ENCODE results near the gene AHI1.
A peak's percentile ranks its signal among the peaks of the same experiment; 100 is the strongest.

Gene AHI1

DNA sequence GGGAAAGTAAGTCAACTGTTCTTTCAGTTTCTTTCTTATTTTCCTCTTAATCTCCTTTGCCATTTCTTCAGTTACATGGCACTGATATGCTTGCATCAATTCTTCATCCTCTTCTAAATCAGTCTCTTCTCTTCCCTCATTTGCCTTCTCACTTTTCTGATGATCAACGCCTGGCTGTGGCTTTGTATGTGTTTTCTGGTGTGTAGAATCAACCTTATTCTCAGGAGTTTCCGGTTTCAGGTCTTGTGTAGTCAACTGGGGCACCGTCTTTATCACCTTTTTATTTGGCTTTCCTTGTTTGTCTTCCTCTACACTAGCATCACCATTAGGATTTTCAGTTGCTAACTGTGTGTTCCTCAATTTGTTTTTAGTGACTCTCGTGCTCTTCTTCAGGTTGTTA, 31.6 kb downstream of the AHI1 start:
- DNase-seq (ENCODE audit: low read depth), result no peak
- H3K4me3 ChIP-seq (ENCODE audit: low read depth, low read length), result no peak overlapping the region

DNA sequence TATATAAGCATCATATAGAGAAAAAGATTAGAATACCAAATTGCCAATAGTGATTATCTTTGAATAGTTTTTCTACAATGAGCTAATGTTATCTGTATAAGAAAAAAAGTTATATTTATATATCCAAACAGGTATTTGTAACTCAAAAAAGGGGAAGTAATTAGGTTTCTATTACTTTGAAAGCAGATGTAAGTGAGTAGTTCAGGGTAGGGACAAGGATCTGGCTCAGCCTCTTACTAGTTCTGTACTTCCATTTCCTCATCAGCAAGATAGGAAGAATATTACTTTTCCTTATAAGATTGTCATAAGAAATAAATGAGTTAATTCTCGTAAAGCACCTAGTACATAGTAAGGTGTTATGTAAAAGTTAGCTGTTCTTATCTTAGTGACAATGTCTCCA, 32.2 kb downstream of the AHI1 start:
- H3K4me3 ChIP-seq (ENCODE audit: low read depth, low read length), result no peak overlapping the region
- DNase-seq (ENCODE audit: low read depth), result no peak

DNA sequence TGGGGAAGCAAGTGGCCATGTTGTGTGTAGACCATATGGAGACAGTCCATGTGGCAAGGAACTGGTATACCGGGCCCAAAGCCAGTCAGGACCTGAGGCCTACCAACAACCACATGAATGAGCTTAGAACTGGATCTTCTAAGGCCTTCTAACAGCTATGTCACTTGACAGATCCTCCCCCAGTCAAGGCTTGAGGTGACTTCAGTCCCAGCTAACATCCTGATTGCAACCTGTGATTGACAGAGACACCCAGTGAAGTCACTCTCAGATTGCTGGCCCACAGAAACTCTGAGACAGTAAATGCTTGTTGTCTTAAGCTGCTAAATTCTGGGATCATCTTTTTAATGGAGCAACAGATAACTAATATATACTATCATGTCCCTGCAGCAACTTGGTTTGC, 32.9 kb downstream of the AHI1 start:
- H3K4me3 ChIP-seq (ENCODE audit: low read depth, low read length), result no peak overlapping the region
- DNase-seq (ENCODE audit: low read depth), result no peak

DNA sequence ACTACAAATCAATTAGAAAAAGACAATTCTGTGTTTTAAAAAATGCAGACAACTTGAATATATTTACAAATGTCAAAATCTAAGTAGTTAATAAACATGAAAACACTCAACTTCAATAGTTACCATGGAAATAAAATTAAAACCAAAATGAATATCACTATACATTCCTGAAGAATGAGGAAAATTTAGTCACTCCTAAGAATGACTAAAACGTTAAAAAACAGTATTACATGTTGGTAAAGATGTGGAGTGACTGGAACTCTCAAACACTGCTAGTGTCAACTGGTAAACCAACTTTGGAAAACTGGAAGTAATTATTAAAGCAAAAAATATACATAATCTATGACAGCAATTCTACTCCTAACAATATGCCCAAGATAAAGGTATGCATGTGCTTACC, 36.3 kb downstream of the AHI1 start:
- no peak for DNase-seq (ENCODE audit: low read depth)
- H3K4me3 ChIP-seq (ENCODE audit: low read depth, low read length), result no peak overlapping the region

DNA sequence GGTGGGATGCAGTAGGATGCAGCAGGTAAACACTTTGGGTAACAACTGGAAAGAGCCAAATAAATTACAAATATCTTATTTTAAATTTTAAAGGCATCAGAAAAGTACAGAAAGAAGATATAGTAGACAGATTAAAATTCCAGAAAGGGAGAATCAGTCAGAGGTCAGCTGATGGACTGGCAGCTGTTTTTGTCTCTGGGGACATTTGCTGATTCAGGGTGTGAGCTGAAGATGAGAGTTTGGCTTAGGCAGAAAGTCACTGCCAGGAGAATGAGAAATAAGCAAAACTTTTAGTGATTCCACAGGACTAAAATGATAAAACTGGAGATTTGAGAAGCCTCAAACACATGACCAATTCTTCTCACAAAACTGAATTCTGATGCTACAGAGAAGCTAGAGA, 39.5 kb downstream of the AHI1 start:
- no peak overlapping the region for H3K4me3 ChIP-seq (ENCODE audit: low read depth, low read length)

DNA sequence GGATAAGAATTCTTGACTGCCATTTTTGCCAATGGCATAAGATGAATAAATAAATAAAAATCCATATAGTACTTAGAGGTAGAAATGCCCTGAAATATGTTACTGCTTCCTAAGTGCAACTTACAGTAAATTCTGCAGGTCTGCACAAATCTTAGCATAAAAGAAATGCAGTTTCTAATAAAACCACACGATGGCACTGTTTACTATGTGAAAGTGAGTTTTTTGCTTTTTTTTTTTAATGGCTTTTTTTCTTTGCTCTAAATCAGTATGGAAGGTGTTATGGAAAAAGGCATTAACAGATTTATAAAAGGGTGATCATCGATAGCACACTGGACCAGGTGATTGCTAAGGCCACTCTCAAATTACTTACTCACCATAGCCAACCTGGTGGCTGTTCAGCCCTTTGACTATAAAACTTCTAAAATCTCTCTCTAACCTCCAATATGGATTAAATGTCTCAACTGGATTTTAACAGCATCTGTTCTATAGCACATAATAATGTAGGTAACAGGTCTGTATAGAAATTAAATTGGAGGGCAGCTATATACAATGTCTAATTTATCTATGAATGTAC, 45.8 kb downstream of the AHI1 start:
- no peak overlapping the region for H3K4me3 ChIP-seq (ENCODE audit: low read depth, low read length)
- no peak for DNase-seq (ENCODE audit: low read depth)

More for the DNA sequence above, 39.5 kb downstream of the AHI1 start:
- DNase-seq (ENCODE audit: low read depth), result peak; percentile 41

DNA sequence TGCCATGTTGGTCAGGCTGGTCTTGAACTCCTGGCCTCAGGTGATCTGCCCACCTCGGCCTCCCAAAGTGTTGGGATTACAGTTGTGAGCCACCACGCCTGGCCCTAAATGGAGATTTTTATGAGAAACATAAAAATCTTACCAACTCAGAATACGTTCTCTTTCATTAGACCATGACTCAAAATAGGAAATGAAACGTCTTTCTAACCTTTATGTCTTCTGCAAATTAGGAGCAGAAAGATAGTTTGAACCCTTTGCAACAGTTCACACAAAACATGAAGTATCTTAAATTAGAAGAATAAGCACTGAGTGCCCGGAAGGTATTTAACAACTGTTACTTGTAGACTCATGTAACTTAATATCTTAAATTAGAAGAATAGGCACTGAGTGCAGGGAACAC, 48.3 kb downstream of the AHI1 start:
- no peak for DNase-seq (ENCODE audit: low read depth)
- H3K4me3 ChIP-seq (ENCODE audit: low read depth, low read length), result no peak overlapping the region

DNA sequence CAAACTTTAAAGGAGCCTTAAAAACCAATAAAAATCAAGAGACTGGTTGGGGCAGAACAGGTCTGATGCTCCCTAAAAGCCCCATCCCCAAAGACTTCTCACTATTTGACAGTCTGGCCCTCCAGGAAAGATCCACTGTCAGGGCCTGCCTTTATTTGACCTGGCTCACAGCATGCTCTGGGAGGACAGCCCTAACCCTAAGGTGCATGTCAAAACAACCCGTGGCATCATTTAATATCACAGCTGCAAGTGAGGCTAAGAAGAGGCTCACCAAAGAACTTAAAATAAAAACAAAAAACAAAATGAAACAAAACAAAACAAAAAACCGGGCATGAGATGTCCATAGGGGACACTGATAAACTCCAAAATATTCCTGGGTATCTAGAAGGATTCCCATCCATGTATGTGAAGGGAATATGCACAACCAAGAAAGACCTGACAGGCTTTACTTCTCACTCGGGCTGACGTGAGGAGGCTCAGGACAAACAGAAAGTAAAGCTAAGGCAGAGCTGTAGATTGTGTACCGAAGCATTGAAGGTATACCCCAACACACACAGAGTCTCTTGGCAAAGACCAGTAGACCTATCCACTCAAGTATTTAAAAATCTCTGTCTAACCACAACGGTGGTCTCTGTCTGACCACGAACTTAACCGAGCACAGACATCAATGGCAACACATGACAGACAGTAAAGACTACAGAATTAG, 57.3 kb downstream of the AHI1 start:
- no peak overlapping the region for H3K4me3 ChIP-seq (ENCODE audit: low read depth, low read length)
- no peak for DNase-seq (ENCODE audit: low read depth)

DNA sequence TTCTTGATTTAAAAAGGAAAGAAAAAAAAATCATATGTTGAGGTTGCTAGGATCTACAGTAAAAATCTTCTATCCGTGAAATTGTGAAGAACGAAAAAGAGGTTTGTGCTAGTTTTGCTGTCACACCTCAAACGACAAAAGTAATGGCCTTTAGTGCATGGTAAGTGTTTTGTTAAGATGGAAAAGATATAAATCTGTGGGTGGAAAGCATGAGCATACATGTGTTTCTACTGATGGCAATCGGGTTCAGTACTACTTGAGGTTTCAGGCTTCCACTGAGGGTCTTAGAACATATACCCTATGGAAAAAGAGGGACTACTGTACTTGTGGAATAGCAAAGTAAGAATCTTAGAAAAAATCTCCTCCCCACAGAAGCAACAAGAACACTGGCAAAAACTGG, 58.0 kb downstream of the AHI1 start:
- H3K4me3 ChIP-seq (ENCODE audit: low read depth, low read length), result no peak overlapping the region
- no peak for DNase-seq (ENCODE audit: low read depth)

DNA sequence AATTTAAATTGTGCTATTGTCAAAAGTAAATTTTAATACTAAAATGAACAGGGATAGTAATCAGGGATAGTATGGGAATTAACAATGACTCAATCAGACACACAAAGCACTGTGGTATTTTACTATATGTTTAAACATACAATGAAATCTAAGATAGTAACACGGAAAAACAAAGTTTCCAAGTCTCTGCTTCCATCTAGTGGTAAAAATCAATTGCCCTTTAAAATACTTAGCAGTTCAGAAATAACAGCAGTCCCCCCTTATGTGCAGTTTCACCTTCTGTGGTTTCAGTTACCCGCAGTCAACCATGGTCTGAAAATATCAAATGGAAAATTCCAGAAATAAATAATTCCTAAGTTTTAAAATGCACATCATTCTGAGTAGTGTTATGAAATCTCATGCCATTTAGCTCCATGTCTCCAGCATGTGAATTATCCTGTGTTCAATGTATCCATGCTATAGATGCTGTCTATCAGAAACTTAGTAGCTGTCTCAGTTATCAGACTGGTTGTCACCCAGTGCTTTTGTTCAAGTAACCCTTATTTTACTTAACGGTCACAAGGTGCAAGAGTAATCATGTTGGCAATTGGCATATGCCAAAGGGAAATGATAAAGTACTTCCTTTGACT, 58.5 kb downstream of the AHI1 start:
- no peak overlapping the region for H3K4me3 ChIP-seq (ENCODE audit: low read depth, low read length)
- DNase-seq (ENCODE audit: low read depth), result no peak

DNA sequence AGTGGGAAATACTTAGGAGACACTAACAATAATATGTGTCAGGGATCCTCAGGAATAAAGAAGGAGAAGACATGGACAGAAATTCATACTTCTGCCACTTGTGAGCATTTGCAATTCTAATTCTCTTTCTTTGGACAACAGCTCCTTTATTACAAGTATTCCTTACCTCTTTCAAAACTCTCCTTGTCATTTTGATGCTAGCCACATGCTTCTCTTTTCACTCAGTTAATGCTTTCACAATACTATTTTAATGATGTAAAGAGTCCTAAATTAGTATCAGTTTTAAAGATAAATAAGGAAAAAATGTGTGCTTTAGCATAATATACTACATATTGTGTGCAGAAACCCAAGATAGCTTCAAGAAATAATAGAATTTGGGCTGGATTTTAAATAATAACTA, 62.5 kb downstream of the AHI1 start:
- H3K4me3 ChIP-seq (ENCODE audit: low read depth, low read length), result no peak overlapping the region
- no peak for DNase-seq (ENCODE audit: low read depth)

DNA sequence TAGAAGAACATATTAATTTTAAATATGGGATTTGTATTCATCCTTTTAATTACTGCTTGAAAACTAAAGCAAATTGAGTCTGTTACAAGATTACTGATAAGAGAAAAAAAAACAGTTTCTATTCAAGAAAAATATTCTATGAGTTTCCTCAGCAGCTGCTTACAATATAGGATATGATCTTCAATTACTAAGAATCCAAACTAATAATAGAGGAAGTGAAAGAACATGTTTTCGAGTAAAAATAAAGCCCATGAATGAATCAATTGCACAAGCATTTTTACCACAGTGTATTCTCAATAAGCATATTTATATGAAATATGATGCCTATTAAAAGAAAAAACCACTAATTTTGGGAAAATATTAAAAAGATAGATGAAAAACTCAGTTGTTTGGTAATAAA, 63.4 kb downstream of the AHI1 start:
- no peak overlapping the region for H3K4me3 ChIP-seq (ENCODE audit: low read depth, low read length)
- DNase-seq (ENCODE audit: low read depth), result no peak

DNA sequence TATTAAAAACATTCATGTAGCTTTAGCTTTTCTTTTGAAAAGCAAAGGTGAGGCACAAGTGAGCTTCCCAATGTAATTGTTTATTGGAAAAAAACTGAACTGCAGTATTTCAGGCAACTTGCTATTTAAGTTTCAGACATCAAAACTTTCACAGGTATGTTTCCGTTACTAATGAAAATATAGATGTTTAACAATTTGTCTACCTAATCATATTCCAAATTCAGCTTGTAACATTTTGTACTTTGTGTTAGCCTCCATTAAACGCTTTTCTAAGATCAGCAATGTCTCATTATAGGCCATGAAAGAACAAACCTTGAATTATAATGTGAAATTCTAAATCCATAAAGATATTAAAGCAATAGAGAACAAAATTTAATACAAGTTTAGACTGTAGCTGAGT, 69.5 kb downstream of the AHI1 start:
- H3K4me3 ChIP-seq (ENCODE audit: low read depth, low read length), result no peak overlapping the region
- DNase-seq (ENCODE audit: low read depth), result no peak

DNA sequence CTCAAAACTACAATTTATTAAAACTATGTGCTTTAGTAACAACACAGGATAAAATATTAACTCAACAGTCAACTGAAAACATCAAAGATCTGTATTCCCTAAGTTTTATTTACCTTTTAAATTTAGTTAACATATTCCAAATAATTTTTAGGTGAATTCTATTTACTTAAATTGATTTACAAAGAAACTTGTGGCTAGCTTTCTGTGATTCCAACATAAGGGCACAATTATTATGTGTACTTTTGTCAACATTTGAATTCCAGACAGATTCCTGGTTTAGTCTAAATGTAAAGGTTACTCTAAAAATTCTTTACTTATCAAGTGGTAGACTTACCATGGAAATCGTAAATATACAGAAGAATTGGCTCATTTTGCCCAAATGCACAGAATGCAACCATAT, 70.7 kb downstream of the AHI1 start:
- H3K4me3 ChIP-seq (ENCODE audit: low read depth, low read length), result no peak overlapping the region
- DNase-seq (ENCODE audit: low read depth), result no peak

DNA sequence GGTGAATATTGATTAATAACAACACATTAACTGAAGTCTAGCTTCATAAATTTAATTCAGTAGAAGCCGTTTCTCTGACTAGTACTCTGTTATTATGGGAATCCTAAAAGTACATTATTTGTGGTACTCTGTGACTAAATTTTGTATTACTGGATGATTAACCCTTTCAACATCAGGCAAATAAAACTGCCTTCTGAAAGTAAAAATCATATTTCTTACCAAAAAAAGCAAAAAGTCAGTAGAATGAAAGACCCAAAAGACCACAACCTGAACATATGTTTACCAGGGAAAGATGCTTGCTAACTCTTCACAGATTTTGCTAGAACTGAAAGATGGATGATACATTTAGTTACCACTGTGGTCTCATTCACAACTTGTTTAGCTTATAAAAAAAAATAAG, 73.2 kb downstream of the AHI1 start:
- H3K4me3 ChIP-seq (ENCODE audit: low read depth, low read length), result no peak overlapping the region
- DNase-seq (ENCODE audit: low read depth), result no peak

DNA sequence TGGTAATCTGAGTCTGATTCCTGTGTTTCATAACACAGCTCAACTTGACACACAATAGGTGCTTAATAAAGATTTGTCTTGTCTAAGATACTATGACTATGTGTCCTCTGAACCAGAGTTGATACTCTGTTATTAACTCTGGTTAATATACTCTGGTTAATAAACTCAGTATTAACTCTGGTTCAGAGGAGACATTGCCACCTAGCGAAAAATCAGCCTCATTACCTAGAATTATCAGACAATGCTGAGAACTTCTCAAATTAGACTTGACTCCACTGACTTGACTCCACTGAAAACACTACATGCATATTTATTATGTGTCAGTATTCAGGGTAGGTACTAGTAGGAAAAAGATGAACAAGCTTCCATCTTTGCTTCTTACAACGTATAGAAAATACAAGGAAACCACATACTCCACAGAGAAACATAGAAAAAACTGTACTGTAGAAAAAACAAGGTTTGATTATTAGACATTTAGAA, 73.9 kb downstream of the AHI1 start:
- H3K4me3 ChIP-seq (ENCODE audit: low read depth, low read length), result no peak overlapping the region
- no peak for DNase-seq (ENCODE audit: low read depth)

DNA sequence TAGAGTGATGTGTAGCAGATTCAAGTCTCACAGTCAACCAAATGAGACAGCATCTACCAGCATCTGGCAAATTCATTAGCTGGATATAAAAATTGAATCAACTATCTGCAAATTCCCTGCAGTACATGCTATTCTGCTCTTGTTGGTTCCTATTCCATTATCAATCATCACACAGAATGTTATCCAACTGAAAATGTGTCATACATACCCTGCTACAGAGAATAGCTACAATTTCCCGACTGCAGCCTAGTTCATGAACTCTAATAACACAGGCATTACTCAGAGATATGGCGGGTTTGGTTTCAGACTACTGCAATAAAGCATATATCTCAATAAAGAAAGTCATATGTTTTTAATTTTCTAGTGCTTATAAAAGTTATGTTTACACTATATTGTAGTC, 78.4 kb downstream of the AHI1 start:
- DNase-seq (ENCODE audit: low read depth), result peak; percentile 45
- H3K4me3 ChIP-seq (ENCODE audit: low read depth, low read length), result no peak overlapping the region

DNA sequence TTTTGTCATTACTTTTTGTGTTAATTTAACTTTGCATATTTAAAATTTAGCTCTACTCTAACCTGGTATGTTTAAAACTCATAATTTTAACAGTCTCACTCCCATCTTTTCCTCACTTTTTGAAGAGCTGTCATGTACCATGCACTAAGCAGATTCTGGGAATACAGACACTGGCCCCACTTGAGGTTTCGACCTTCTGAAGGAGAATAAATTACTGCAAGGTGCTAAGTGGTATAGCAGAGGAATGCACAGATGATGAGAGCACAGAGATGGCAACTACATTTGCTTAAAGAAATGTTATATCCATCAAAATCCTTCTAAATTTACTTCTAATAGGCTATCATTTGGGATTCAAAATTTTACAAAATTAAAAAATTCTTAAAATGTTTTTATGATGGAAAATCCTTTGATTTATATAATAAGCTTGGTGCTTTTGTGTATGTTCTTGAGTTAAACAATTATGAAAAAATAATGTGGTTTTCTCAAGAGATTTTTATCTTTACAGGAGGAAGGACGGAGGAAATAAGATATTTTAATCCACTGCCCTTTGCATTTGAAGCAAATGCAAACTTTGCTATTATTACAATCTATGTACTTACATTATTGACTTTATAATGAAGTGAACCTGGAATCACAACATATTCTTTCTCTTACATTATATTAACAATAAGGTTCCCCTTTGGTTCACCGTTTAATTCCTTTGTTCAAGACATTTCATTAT, 79.3 kb downstream of the AHI1 start:
- DNase-seq (ENCODE audit: low read depth), result no peak
- no peak overlapping the region for H3K4me3 ChIP-seq (ENCODE audit: low read depth, low read length)

DNA sequence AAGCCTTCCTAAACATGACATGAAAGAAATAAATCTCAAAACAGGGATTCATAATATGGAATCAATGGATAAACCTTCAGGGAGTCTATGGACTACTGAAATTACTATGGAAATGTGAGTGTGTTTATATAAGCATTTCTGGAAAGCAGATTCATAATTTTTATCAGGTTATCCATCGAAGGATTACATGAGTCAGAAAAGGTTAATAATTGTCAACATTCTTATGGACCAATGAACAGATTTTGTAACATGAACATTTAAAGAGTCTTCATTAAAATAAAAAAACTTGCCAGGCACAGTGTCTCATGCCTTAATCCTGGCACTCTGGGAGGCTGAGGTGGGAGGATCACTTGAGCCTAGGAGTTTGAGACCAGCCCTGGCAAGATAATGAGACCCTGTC, 84.8 kb downstream of the AHI1 start:
- no peak overlapping the region for H3K4me3 ChIP-seq (ENCODE audit: low read depth, low read length)
- no peak for DNase-seq (ENCODE audit: low read depth)

DNA sequence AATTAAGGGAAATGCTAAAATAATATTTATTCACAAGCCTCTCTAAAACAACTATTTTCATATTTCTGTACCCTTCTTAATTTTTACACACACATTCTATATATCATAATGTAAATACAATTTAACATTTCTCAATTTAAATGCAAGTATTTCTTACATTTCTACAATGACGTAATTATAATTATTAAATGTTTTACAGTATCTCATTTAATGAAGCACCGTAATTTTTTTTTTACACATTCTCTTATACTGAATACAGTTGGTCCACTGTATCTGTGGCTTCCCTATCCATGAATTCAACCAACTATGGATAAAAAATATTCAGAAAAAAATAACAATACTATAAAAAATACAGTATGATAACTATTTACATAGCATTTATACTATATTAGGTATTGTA, 85.7 kb downstream of the AHI1 start:
- DNase-seq (ENCODE audit: low read depth), result no peak
- H3K4me3 ChIP-seq (ENCODE audit: low read depth, low read length), result no peak overlapping the region
